ENCODE data around the gene OPA1. TPM values are rescaled to one million over a fixed set of nuclear protein-coding genes. Genes with fewer than 3 reads are reported as not detected.
A peak's percentile ranks its signal among the peaks of the same experiment; 100 is the strongest.

The OPA1 gene
- total and polyA plus RNA-seq, 2 of the 13 experiments (the other 11 are each of a cell fraction or from before 2014, with no cell fraction given) = 26.7 to 78.5 TPM

GRCh38 chr3:193711964-193712598 is 119.1 kb downstream of the OPA1 start (continued):
- 0 out of 2 replicates have a peak, but pooled peaks have one; percentile 54 for TF ChIP-seq ZNF253 (CRISPR knock-in tag; IDR thresholded peaks at IDR 0.05; ENCODE audit: borderline replicate concordance)
- no peak for TF ChIP-seq TOPORS (CRISPR knock-in tag; IDR thresholded peaks at IDR 0.05)
- peak; percentile 100 for TF ChIP-seq ZNF512B (CRISPR knock-in tag; IDR thresholded peaks at IDR 0.05; ENCODE audit: borderline replicate concordance)
- peak; percentile 68; the same call in 1 of the 2 replicates for TF ChIP-seq ARID4A (CRISPR knock-in tag; IDR thresholded peaks at IDR 0.05; ENCODE audit: borderline replicate concordance)
- TF ChIP-seq ZNF503 (CRISPR knock-in tag; IDR thresholded peaks at IDR 0.05) = peak; percentile 99
- peak; percentile 80 for TF ChIP-seq ZBTB21 (CRISPR knock-in tag; IDR thresholded peaks at IDR 0.05)
- TF ChIP-seq THAP11 (CRISPR knock-in tag; IDR thresholded peaks at IDR 0.05) = peak; percentile 85
- TF ChIP-seq KDM3A (CRISPR knock-in tag; IDR thresholded peaks at IDR 0.05; ENCODE audit: low read depth) = 0 out of 2 replicates have a peak, but pooled peaks have one; percentile 75
- TF ChIP-seq SOX5 (CRISPR knock-in tag; IDR thresholded peaks at IDR 0.05; ENCODE audit: borderline replicate concordance) = peak; percentile 100
- TF ChIP-seq FOXK2 (IDR thresholded peaks at IDR 0.05) = peak; percentile 97
- peak; percentile 91 for TF ChIP-seq SIX4 (CRISPR knock-in tag; IDR thresholded peaks at IDR 0.05)
- TF ChIP-seq SOX13 (IDR thresholded peaks at IDR 0.05) = peak; percentile 99
- peak in 1 of 2 experiments; percentile 100; a peak in 2 of 4 replicates for TF ChIP-seq SOX13 (CRISPR knock-in tag; conservative IDR thresholded peaks at IDR 0.05 in 1 of 2, IDR thresholded peaks at IDR 0.05 in 1 of 2)
- TF ChIP-seq ZNF781 (CRISPR knock-in tag; IDR thresholded peaks at IDR 0.05; ENCODE audit: borderline replicate concordance, not compliant biosample characterization) = no peak
- TF ChIP-seq NCOA5 (CRISPR knock-in tag; IDR thresholded peaks at IDR 0.05) = no peak
- TF ChIP-seq SRF (IDR thresholded peaks at IDR 0.05; ENCODE audit: low read depth, low read length) = no peak
- no peak for TF ChIP-seq KAT2B (IDR thresholded peaks at IDR 0.05; ENCODE audit: borderline replicate concordance, low read depth, low read length)
- TF ChIP-seq HNF1B (CRISPR knock-in tag; IDR thresholded peaks at IDR 0.05) = peak; percentile 96
- peak; percentile 69; the same call in 1 of the 2 replicates for TF ChIP-seq ZC3H4 (CRISPR knock-in tag; IDR thresholded peaks at IDR 0.05; ENCODE audit: borderline replicate concordance)
- peak; percentile 100 for TF ChIP-seq ETV5 (CRISPR knock-in tag; IDR thresholded peaks at IDR 0.05; ENCODE audit: borderline replicate concordance)
